Thyroid gland (tissue), 4 donors: Measurements from ENCODE around the gene PDZK1IP1. TPM values are rescaled to one million over a fixed set of nuclear protein-coding genes. Genes with fewer than 3 reads are reported as not detected.

ENCODE experiments used
- DNase-seq, 2 donors: peaks; one replicate each; pipeline ENCODE4 v3.0.0-alpha.2; 2019
- H3K27ac ChIP-seq, 3 donors: fragments of 200-600 bp; sonication (generic); 1 replicate in 2 of 3; 2 replicates in 1 of 3; pipeline ENCODE4 v1.5.1; 2016 to 2019; ENCODE audit warnings: mild to moderate bottlenecking in 1 of 3, moderate library complexity in 1 of 3
- H3K27me3 ChIP-seq: fragments of 200-600 bp; sonication (generic); one replicate; pipeline ENCODE4 v1.5.1; 2019
- H3K36me3 ChIP-seq, 2 donors: fragments of 200-600 bp; sonication (generic); one replicate each; pipeline ENCODE4 v1.5.1; 2016 to 2019
- H3K4me1 ChIP-seq, 2 donors: fragments of 200-600 bp; sonication (generic); one replicate each; pipeline ENCODE4 v1.5.1; 2017 to 2019
- H3K4me3 ChIP-seq, 3 donors: fragments of 200-600 bp; sonication (generic); replicated peaks in 1 of 3; 1 replicate in 2 of 3; 2 replicates in 1 of 3; pipeline ENCODE4 v1.5.1; 2016; ENCODE audit warnings: mild to moderate bottlenecking in 1 of 3
- H3K9me3 ChIP-seq: fragments of 200-600 bp; sonication (generic); one replicate; pipeline ENCODE4 v1.5.1; 2017
- CTCF ChIP-seq, 6 experiments: fragments of 200-600 bp in 3 of 6; fragments of 450-650 bp in 3 of 6; sonication (generic) in 3 of 6; IDR thresholded peaks; one replicate each; pipeline ENCODE4 v1.5.1; 2016 to 2019; ENCODE audit warnings: antibody characterized with exemption in 6 of 6, mild to moderate bottlenecking in 2 of 6, inconsistent platforms in 1 of 6, moderate library complexity in 1 of 6
- POLR2A ChIP-seq, 2 donors: fragments of 450-650 bp; IDR thresholded peaks; one replicate each; pipeline ENCODE4 v1.6.1; 2017; ENCODE audit warnings: antibody characterized with exemption in 2 of 2, mild to moderate bottlenecking in 2 of 2, moderate library complexity in 1 of 2
- WGBS, 2 donors: methylation state at CpG; one replicate each; pipeline ENCODE4 v1.1.5; 2017; 5-methylcytosine and 5-hydroxymethylcytosine counted together
- intact Hi-C: fragments of 100-400 bp; cut with DNase I; formaldehyde crosslinking; loops from one replicate; pipeline ENCODE4 v1.15.1; 2023
- total RNA-seq, 4 donors: library from RNA; depleted of rRNA; stranded (reverse); fragments of >200 nt; gene quantifications; one replicate each; pipeline ENCODE4 v1.2.3, GENCODE V29; 2016

Gene PDZK1IP1
- total RNA-seq, 4 donors from 2014 or later = 0.83 to 3.0 TPM; not detected in 2

- Histone ChIP-seq H3K4me3 (no peak overlapping the region), H3K4me1 (peaks cover 12 to 31% of the 10 kb centered on the region in 2 donors), H3K27me3 (peaks cover 63% of the 10 kb centered on the region), H3K9me3 (no peaks in the 10 kb centered on the region), H3K36me3 (no peaks in the 10 kb centered on the region), H3K27ac (peak overlapping the region in 2 of 3 donors; percentile 3 to 32)
- WGBS, 2 donors = 11 to 15% methylated on average over 17 to 19 of the region's 19 CpGs
- peak in 1 of 2 donors; percentile 37 for DNase-seq
- intact Hi-C loops = no loop called here
- TF ChIP-seq POLR2A (IDR thresholded peaks at IDR 0.05) (no peak), CTCF (IDR thresholded peaks at IDR 0.05) (no peak)
Observed at GRCh38 chr1:47226121-47226838, 36.4 kb upstream of the PDZK1IP1 start.

- H3K27me3 ChIP-seq = peaks cover 55% of the 10 kb centered on the region
- intact Hi-C loops = no loop called here
- 3 to 5% methylated on average over 23 to 25 of the region's 79 CpGs for WGBS, 2 donors
Observed at GRCh38 chr1:47225430-47226100, 35.7 kb upstream of the PDZK1IP1 start.

GRCh38 chr1:47224676-47225399 is 35.0 kb upstream of the PDZK1IP1 start:
- intact Hi-C loops = no loop called here
- H3K4me3 ChIP-seq = peak overlapping the region in 1 of 3 donors; percentile 21
- no peaks in the 10 kb centered on the region for H3K9me3 ChIP-seq
- no peak for DNase-seq
- 9 to 10% methylated on average over 21 to 28 of the region's 30 CpGs for WGBS, 2 donors
- H3K27me3 ChIP-seq = peaks cover 48% of the 10 kb centered on the region
- no peak for TF ChIP-seq CTCF (IDR thresholded peaks at IDR 0.05)
- no peak for TF ChIP-seq POLR2A (IDR thresholded peaks at IDR 0.05)
- peaks cover 7 to 24% of the 10 kb centered on the region in 2 donors for H3K4me1 ChIP-seq
- no peaks in the 10 kb centered on the region for H3K36me3 ChIP-seq
- H3K27ac ChIP-seq = peak overlapping the region in 2 of 3 donors; percentile 24 to 32

More at GRCh38 chr1:47225430-47226100, 35.7 kb upstream of the PDZK1IP1 start:
- H3K4me1 ChIP-seq = peaks cover 7 to 24% of the 10 kb centered on the region in 2 donors
- DNase-seq = no peak
- no peaks in the 10 kb centered on the region for H3K36me3 ChIP-seq
- H3K27ac ChIP-seq = peak overlapping the region in 2 of 3 donors; percentile 24 to 32
- peak overlapping the region in 1 of 3 donors; percentile 21 for H3K4me3 ChIP-seq
- TF ChIP-seq CTCF (IDR thresholded peaks at IDR 0.05) (no peak), POLR2A (IDR thresholded peaks at IDR 0.05) (no peak)
- H3K9me3 ChIP-seq = no peaks in the 10 kb centered on the region

GRCh38 chr1:47223921-47224675 is 34.3 kb upstream of the PDZK1IP1 start:
- H3K36me3 ChIP-seq = no peaks in the 10 kb centered on the region
- H3K4me1 ChIP-seq = peaks cover 7 to 24% of the 10 kb centered on the region in 2 donors
- peaks cover 41% of the 10 kb centered on the region for H3K27me3 ChIP-seq
- H3K9me3 ChIP-seq = no peaks in the 10 kb centered on the region
- no peak for DNase-seq
- intact Hi-C loops = no loop called here
- H3K4me3 ChIP-seq = no peak overlapping the region
- WGBS, 2 donors = 13 to 21% methylated on average over 8 to 9 of the region's 9 CpGs
- H3K27ac ChIP-seq = no peak overlapping the region
- TF ChIP-seq CTCF (IDR thresholded peaks at IDR 0.05) (no peak), POLR2A (IDR thresholded peaks at IDR 0.05) (no peak)
